ENCODE measurements around the gene LARP1. TPM values are rescaled to one million over a fixed set of nuclear protein-coding genes. Genes with fewer than 3 reads are reported as not detected.

The LARP1 gene
- total RNA-seq, 1 donor from 2014 or later, result 231 TPM

GRCh38 chr5:154737667-154738320 is 17.4 kb upstream of the LARP1 start:
- peaks cover 2% of the 10 kb centered on the region for H3K4me1 Mint-ChIP-seq
- POLR2A ChIA-PET, result no interaction called here
- TF ChIP-seq CTCF (IDR thresholded peaks at IDR 0.05), result no peak

GRCh38 chr5:154740483-154740882 is 14.7 kb upstream of the LARP1 start:
- TF ChIP-seq CTCF (IDR thresholded peaks at IDR 0.05), result no peak
- no peak overlapping the region for H3K4me3 Mint-ChIP-seq
- no peaks in the 10 kb centered on the region for H3K9me3 Mint-ChIP-seq
- DNase-seq (no peak), ATAC-seq (ENCODE audit: low read depth) (no peak)
- ChIA-PET CTCF (no interaction called here), POLR2A (interaction anchor here (0.6 kb wide), 1 partner anchor 62 kb away, joined by 3 read pairs; no protein-coding TSS in a partner anchor)
- intact Hi-C loops (cut with micrococcal nuclease), result no loop called here
- H3K27me3 Mint-ChIP-seq, result no peaks in the 10 kb centered on the region
- H3K4me1 Mint-ChIP-seq, result no peaks in the 10 kb centered on the region
- H3K36me3 Mint-ChIP-seq (ENCODE audit: low read depth), result peaks cover 2% of the 10 kb centered on the region
- no peak overlapping the region for H3K27ac Mint-ChIP-seq

More at GRCh38 chr5:154737667-154738320, 17.4 kb upstream of the LARP1 start:
- no peak overlapping the region for H3K4me3 Mint-ChIP-seq
- ATAC-seq (ENCODE audit: low read depth) (no peak), DNase-seq (no peak)
- H3K9me3 Mint-ChIP-seq, result no peaks in the 10 kb centered on the region
- CTCF ChIA-PET, result no interaction called here
- H3K36me3 Mint-ChIP-seq (ENCODE audit: low read depth), result peaks cover 2% of the 10 kb centered on the region
- H3K27me3 Mint-ChIP-seq, result no peaks in the 10 kb centered on the region
- H3K27ac Mint-ChIP-seq, result no peak overlapping the region
- intact Hi-C loops (cut with micrococcal nuclease), result no loop called here

- no peak for DNase-seq
- no peak overlapping the region for H3K27ac Mint-ChIP-seq
- ChIA-PET POLR2A (interaction anchor here (1.0 kb wide), 1 partner anchor 13 kb away, joined by 4 read pairs; no protein-coding TSS in a partner anchor), CTCF (no interaction called here)
- no peaks in the 10 kb centered on the region for H3K4me1 Mint-ChIP-seq
- no peaks in the 10 kb centered on the region for H3K9me3 Mint-ChIP-seq
- H3K27me3 Mint-ChIP-seq, result no peaks in the 10 kb centered on the region
- intact Hi-C loops (cut with micrococcal nuclease), result no loop called here
- peaks cover 2% of the 10 kb centered on the region for H3K36me3 Mint-ChIP-seq (ENCODE audit: low read depth)
- H3K4me3 Mint-ChIP-seq, result no peak overlapping the region
- TF ChIP-seq CTCF (IDR thresholded peaks at IDR 0.05), result no peak
- no peak for ATAC-seq (ENCODE audit: low read depth)
Observed at GRCh38 chr5:154740957-154741356, 14.2 kb upstream of the LARP1 start.

- H3K9me3 Mint-ChIP-seq, result no peaks in the 10 kb centered on the region
Observed at GRCh38 chr5:154741415-154741814, 13.8 kb upstream of the LARP1 start.

GRCh38 chr5:154743812-154744211 is 11.4 kb upstream of the LARP1 start:
- CTCF ChIA-PET, result no interaction called here
- no peak for TF ChIP-seq CTCF (IDR thresholded peaks at IDR 0.05)

More at GRCh38 chr5:154741415-154741814, 13.8 kb upstream of the LARP1 start:
- H3K4me3 Mint-ChIP-seq, result no peak overlapping the region
- H3K27ac Mint-ChIP-seq, result no peak overlapping the region
- H3K36me3 Mint-ChIP-seq (ENCODE audit: low read depth), result peaks cover 2% of the 10 kb centered on the region
- ATAC-seq (ENCODE audit: low read depth) (no peak), DNase-seq (no peak)
- no peak for TF ChIP-seq CTCF (IDR thresholded peaks at IDR 0.05)
- intact Hi-C loops (cut with micrococcal nuclease), result no loop called here
- no peaks in the 10 kb centered on the region for H3K27me3 Mint-ChIP-seq
- ChIA-PET CTCF (no interaction called here), POLR2A (interaction anchor here (1.0 kb wide), 1 partner anchor 12 kb away, joined by 4 read pairs; no protein-coding TSS in a partner anchor)
- no peaks in the 10 kb centered on the region for H3K4me1 Mint-ChIP-seq

More at GRCh38 chr5:154743812-154744211, 11.4 kb upstream of the LARP1 start:
- DNase-seq (no peak), ATAC-seq (ENCODE audit: low read depth) (no peak)
- Mint-ChIP-seq H3K27me3 (no peaks in the 10 kb centered on the region), H3K4me3 (no peak overlapping the region), H3K4me1 (no peaks in the 10 kb centered on the region), H3K27ac (no peak overlapping the region), H3K9me3 (no peaks in the 10 kb centered on the region), H3K36me3 (ENCODE audit: low read depth) (no peaks in the 10 kb centered on the region)
- intact Hi-C loops (cut with micrococcal nuclease), result no loop called here
- POLR2A ChIA-PET, result no interaction called here
